Mesenchymal stem cell (in vitro differentiated cells and primary cell): ENCODE results near the gene ARHGAP12.
"Not testable (repeated sequence)": the region's sequence is repeated elsewhere in the genome, so short reads cannot be mapped to it uniquely, and the experiment has no call there.

Source experiments
- DNase-seq: peaks from one replicate; pipeline ENCODE4 v3.0.0-alpha.2; 2013
- H2AFZ ChIP-seq: one replicate; pipeline ENCODE4 v1.6.1; 2013; ENCODE audit warnings: low read depth, mild to moderate bottlenecking, control low read depth, inconsistent platforms, low read length, moderate library complexity
- H2AK5ac ChIP-seq: 2 replicates; pipeline ENCODE4 v1.6.1; 2013; ENCODE audit warnings: low read length, moderate library complexity, mild to moderate bottlenecking, inconsistent platforms; ENCODE audit not compliant: severe bottlenecking
- H2BK120ac ChIP-seq: one replicate; pipeline ENCODE4 v1.6.1; 2013; ENCODE audit warnings: low read depth, mild to moderate bottlenecking, inconsistent platforms, low read length, moderate library complexity
- H2BK12ac ChIP-seq, 2 experiments: one replicate each; pipeline ENCODE4 v1.6.1; 2013; ENCODE audit warnings: inconsistent platforms in 2 of 2, low read length in 2 of 2, mild to moderate bottlenecking in 2 of 2, moderate library complexity in 2 of 2, control low read depth in 1 of 2
- H2BK15ac ChIP-seq: one replicate; pipeline ENCODE4 v1.6.1; 2013; ENCODE audit warnings: mild to moderate bottlenecking, low read depth, inconsistent platforms; ENCODE audit not compliant: poor library complexity, severe bottlenecking
- H2BK5ac ChIP-seq: 2 replicates; pipeline ENCODE4 v1.6.1; 2013; ENCODE audit warnings: low read depth, mild to moderate bottlenecking, low read length, control low read depth, inconsistent platforms; ENCODE audit not compliant: poor library complexity, severe bottlenecking
- H3K14ac ChIP-seq, 2 experiments: one replicate each; pipeline ENCODE4 v1.6.1; 2013; ENCODE audit warnings: inconsistent platforms in 2 of 2, low read length in 2 of 2, control low read depth in 1 of 2, mild to moderate bottlenecking in 1 of 2, moderate library complexity in 1 of 2
- H3K18ac ChIP-seq, 2 experiments: one replicate each; pipeline ENCODE4 v1.6.1; 2013; ENCODE audit warnings: inconsistent platforms in 2 of 2, low read length in 2 of 2, control low read depth in 1 of 2, low read depth in 1 of 2, mild to moderate bottlenecking in 1 of 2
- H3K23ac ChIP-seq, 2 experiments: one replicate each; pipeline ENCODE4 v1.6.1; 2013; ENCODE audit warnings: inconsistent platforms in 2 of 2, low read length in 2 of 2, mild to moderate bottlenecking in 2 of 2, moderate library complexity in 2 of 2, control low read depth in 1 of 2
- H3K27ac ChIP-seq: 2 replicates; pipeline ENCODE4 v1.5.1; 2013; ENCODE audit warnings: mild to moderate bottlenecking, moderate library complexity, low read length, control low read depth, inconsistent platforms; ENCODE audit not compliant: poor library complexity, severe bottlenecking
- H3K27me3 ChIP-seq, 2 experiments: 2 replicates each; pipeline versions ENCODE4 v1.6.1 to v1.7.0; 2013; ENCODE audit warnings: low read length in 2 of 2, mild to moderate bottlenecking in 2 of 2, moderate library complexity in 2 of 2, control low read depth in 1 of 2, inconsistent platforms in 1 of 2; ENCODE audit not compliant: control insufficient read depth in 1 of 2, insufficient read depth in 1 of 2
- H3K36me3 ChIP-seq, 2 experiments: 2 replicates each; pipeline versions ENCODE4 v1.6.1 to v1.7.0; 2013; ENCODE audit warnings: low read length in 2 of 2, control low read depth in 1 of 2, inconsistent platforms in 1 of 2, low read depth in 1 of 2, mild to moderate bottlenecking in 1 of 2; ENCODE audit not compliant: insufficient read depth in 2 of 2, control insufficient read depth in 1 of 2
- H3K4ac ChIP-seq, 2 experiments: one replicate each; pipeline ENCODE4 v1.6.1; 2013; ENCODE audit warnings: inconsistent platforms in 2 of 2, low read length in 2 of 2, mild to moderate bottlenecking in 2 of 2, moderate library complexity in 2 of 2, control low read depth in 1 of 2, low read depth in 1 of 2
- H3K4me1 ChIP-seq: 2 replicates; pipeline ENCODE4 v1.6.1; 2013; ENCODE audit warnings: low read depth, low read length, control low read depth; ENCODE audit not compliant: control insufficient read depth, insufficient read depth
- H3K4me2 ChIP-seq: 2 replicates; pipeline ENCODE4 v1.6.1; 2013; ENCODE audit warnings: low read length, mild to moderate bottlenecking, inconsistent platforms; ENCODE audit not compliant: poor library complexity, severe bottlenecking
- H3K4me3 ChIP-seq, 2 experiments: 2 replicates each; pipeline versions ENCODE4 v1.5.1 to v1.7.0; 2013; ENCODE audit warnings: low read length in 2 of 2, mild to moderate bottlenecking in 2 of 2, control low read depth in 1 of 2, low read depth in 1 of 2; ENCODE audit not compliant: insufficient read depth in 1 of 2
- H3K79me1 ChIP-seq: replicated peaks from 2 replicates; pipeline ENCODE4 v1.6.1; 2013; ENCODE audit warnings: mild to moderate bottlenecking, control low read depth, low read length, inconsistent platforms; ENCODE audit not compliant: poor library complexity, severe bottlenecking
- H3K9ac ChIP-seq: 2 replicates; pipeline ENCODE4 v1.7.0; 2013; ENCODE audit warnings: mild to moderate bottlenecking, low read length, moderate library complexity
- H3K9me3 ChIP-seq: 2 replicates; pipeline ENCODE4 v1.7.0; 2013; ENCODE audit warnings: mild to moderate bottlenecking, low read length; ENCODE audit not compliant: control insufficient read depth
- H4K8ac ChIP-seq: one replicate; pipeline ENCODE4 v1.6.1; 2013; ENCODE audit warnings: inconsistent platforms, mild to moderate bottlenecking, low read length, moderate library complexity
- H4K91ac ChIP-seq: one replicate; pipeline ENCODE4 v1.6.1; 2013; ENCODE audit warnings: mild to moderate bottlenecking, low read length, inconsistent platforms
- WGBS: methylation state at CpG from one replicate; pipeline ENCODE4 v1.1.7; 2013; ENCODE audit warnings: mixed read lengths; 5-methylcytosine and 5-hydroxymethylcytosine counted together

Gene ARHGAP12

DNA sequence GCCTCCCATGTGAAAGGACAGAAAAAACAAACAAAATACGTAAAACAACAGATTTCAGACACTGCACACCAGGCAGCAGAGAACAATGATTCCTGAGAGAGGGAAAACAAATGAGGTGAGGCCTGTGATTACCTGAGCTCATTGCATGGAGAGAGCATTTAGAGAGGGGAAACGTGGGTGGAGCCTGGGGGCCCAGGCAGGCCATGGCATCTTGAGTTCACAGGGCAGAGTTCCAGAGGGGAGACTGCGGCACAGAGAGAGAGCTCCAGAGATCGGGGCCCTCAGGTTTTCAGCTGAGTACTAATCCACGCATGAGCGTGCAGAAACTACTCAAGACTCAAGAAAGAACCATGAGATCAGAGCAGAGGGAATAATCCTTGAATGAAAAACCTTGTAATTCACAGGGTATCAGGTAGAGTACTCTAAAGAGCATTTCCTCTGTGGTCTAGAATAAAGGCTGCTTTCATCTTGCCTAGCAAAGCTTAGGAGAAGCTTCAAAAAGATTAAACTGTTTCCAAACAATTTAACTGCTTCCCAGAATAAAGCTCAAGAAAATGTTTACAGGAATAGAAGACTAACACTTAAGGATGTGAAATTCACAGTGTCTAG lies 46.6 kb upstream of the ARHGAP12 start:
- no peak for DNase-seq
- Histone ChIP-seq H2BK15ac (no peak overlapping the region), H3K18ac (no peak overlapping the region), H2AFZ (no peak overlapping the region), H3K4ac (no peak overlapping the region), H3K4me1 (peaks cover 4% of the 10 kb centered on the region), H3K79me1 (no peaks in the 10 kb centered on the region), H3K4me3 (no peak overlapping the region), H3K9ac (no peak overlapping the region), H4K8ac (no peak overlapping the region), H3K9me3 (no peaks in the 10 kb centered on the region), H2BK5ac (no peak overlapping the region), H2AK5ac (no peak overlapping the region), H3K23ac (no peak overlapping the region), H3K14ac (no peak overlapping the region), H2BK12ac (no peak overlapping the region), H3K27ac (no peak overlapping the region), H3K4me2 (no peak overlapping the region), H2BK120ac (no peak overlapping the region), H3K36me3 (no peaks in the 10 kb centered on the region), H4K91ac (no peak overlapping the region), H3K27me3 (no peaks in the 10 kb centered on the region)
- 90% methylated on average over 5 of the region's 6 CpGs for WGBS

DNA sequence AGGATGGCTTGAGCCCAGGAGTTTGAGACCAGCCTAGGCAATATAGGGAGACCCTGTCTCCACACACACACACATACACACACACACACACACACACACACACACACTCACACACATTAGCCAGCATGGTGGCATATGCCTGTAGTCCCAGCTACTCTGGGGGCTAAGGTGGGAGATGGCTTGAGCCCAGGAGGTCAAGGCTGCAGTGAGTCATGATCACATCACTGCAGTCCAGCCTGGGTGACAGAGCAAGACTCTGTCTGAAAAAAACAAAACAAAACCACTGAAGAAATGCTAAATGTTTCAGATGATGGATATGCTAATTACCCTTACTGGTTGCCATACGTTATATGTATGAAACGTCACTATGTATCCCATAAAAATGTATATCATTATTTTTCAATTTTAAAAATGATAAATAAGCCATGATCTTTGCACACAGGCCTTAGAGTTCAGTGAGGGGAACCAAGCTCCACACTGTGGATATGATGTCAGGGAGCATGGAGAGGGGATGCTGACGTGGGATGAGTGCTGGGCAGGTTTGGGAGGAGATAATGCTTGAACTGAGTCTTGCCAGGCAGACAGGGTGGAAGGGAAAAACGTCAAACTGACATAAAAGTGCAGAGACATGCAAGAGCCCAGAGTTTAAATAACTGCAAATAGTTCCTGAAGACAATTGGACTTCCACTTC lies 45.9 kb upstream of the ARHGAP12 start:
- Histone ChIP-seq H3K27ac (no peak overlapping the region), H3K27me3 (no peaks in the 10 kb centered on the region), H2BK5ac (no peak overlapping the region), H3K4me1 (peaks cover 4% of the 10 kb centered on the region), H4K8ac (no peak overlapping the region), H3K23ac (no peak overlapping the region), H3K4me3 (no peak overlapping the region), H3K18ac (no peak overlapping the region), H2AFZ (no peak overlapping the region), H3K9me3 (no peaks in the 10 kb centered on the region), H3K36me3 (no peaks in the 10 kb centered on the region), H3K4ac (no peak overlapping the region), H3K4me2 (no peak overlapping the region), H3K14ac (no peak overlapping the region), H2BK15ac (no peak overlapping the region), H2AK5ac (no peak overlapping the region), H3K79me1 (no peaks in the 10 kb centered on the region), H4K91ac (no peak overlapping the region), H2BK120ac (no peak overlapping the region), H3K9ac (no peak overlapping the region), H2BK12ac (no peak overlapping the region)
- peak; percentile 50 for DNase-seq
- 58% methylated on average over 2 of the region's 4 CpGs for WGBS

DNA sequence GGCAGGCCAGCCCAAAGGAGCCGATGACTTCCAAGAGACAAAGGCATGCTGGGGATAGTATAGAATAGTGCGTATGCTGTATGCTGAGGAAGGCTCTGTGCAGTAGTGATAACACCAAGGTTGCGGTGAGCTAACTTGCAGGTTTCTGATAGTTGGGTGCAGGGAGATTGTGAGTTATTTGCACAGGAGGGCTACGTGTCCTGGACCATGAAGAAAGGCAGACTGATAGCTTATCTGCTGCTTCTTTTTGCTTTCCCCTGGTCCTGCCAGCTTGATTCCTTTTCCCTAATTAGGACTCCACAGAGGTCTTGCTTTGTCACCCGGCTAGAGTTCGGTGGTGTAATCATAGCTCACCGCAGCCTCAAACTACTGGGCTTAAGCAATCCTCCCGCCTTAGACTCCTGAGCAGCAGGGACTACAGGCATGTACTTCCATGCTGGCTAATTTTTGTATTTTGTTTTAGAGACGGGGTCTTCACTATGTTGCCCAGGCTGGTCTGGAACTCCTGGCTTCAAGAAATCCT lies 43.9 kb upstream of the ARHGAP12 start:
- Histone ChIP-seq H4K8ac (no peak overlapping the region), H2AK5ac (no peak overlapping the region), H3K27me3 (no peaks in the 10 kb centered on the region), H3K36me3 (no peaks in the 10 kb centered on the region), H3K27ac (no peak overlapping the region), H2BK12ac (no peak overlapping the region), H2BK5ac (no peak overlapping the region), H3K4me2 (no peak overlapping the region), H3K79me1 (no peaks in the 10 kb centered on the region), H3K18ac (no peak overlapping the region), H3K14ac (no peak overlapping the region), H3K9me3 (no peaks in the 10 kb centered on the region), H3K9ac (no peak overlapping the region), H3K23ac (no peak overlapping the region), H2BK15ac (no peak overlapping the region), H2AFZ (no peak overlapping the region), H2BK120ac (no peak overlapping the region), H3K4me1 (peaks cover 4% of the 10 kb centered on the region), H3K4ac (no peak overlapping the region), H3K4me3 (no peak overlapping the region), H4K91ac (no peak overlapping the region)
- 96% methylated on average over 9 of the region's 9 CpGs for WGBS
- DNase-seq: no peak

DNA sequence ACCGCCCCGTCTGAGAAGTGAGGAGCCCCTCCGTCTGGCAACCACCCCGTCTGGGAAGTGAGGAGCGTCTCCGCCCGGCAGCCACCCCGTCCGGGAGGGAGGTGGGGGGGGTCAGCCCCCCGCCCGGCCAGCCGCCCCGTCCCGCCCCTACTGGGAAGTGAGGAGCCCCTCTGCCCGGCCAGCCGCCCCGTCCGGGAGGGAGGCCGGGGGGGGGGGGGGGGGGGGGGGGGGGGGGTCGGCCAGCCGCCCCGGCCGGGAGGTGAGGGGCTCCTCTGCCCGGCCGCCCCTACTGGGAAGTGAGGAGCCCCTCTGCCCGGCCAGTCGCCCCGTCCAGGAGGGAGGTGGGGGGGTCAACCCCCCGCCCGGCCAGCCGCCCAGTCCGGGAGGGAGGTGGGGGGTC lies 41.2 kb upstream of the ARHGAP12 start:
- not testable (repeated sequence) for H3K4me3 ChIP-seq, H2AK5ac ChIP-seq, H2BK120ac ChIP-seq, H2BK15ac ChIP-seq, H2BK5ac ChIP-seq, H3K27me3 ChIP-seq, H3K4me1 ChIP-seq, H3K14ac ChIP-seq, H3K4me2 ChIP-seq, H3K9ac ChIP-seq, H3K36me3 ChIP-seq, H3K79me1 ChIP-seq, H4K8ac ChIP-seq, H3K9me3 ChIP-seq, H3K4ac ChIP-seq, H3K23ac ChIP-seq, H3K27ac ChIP-seq, H2AFZ ChIP-seq, DNase-seq, H3K18ac ChIP-seq, H2BK12ac ChIP-seq, H4K91ac ChIP-seq
- WGBS: no CpG with 5 or more reads among the region's 32 CpGs
